IMR-90 (cell line): ENCODE measurements around the gene VPS18. TPM values are rescaled to one million over a fixed set of nuclear protein-coding genes. Genes with fewer than 3 reads are reported as not detected.

Experiments used
- ATAC-seq: fragments of 200-7000 bp; cut with Tn5 transposase; 2 replicates; pipeline ENCODE4 v1.9.1; 2020; ENCODE audit warnings: low read depth, mild to moderate bottlenecking, moderate library complexity
- BruUV-seq: library from RNA; stranded (reverse); fragments of 400-500 nt; replicated peaks from 2 replicates; lab custom pipeline; 2021; lab: Mats Ljungman, UMichigan
- CTCF ChIA-PET: fragments of 300-600 bp; formaldehyde crosslinking; extraction: SDS; loops from one replicate; lab custom pipeline; 2021; ENCODE audit warnings: antibody characterized with exemption; lab: Yijun Ruan, JAX
- POLR2A ChIA-PET: fragments of 300-600 bp; sonication (Branson Sonifier 250); formaldehyde crosslinking; loops from one replicate; lab custom pipeline; 2022; ENCODE audit warnings: antibody characterized with exemption; ENCODE audit not compliant: unreplicated experiment; lab: Charles Lee
- DNase-seq: peaks from one replicate; pipeline ENCODE4 v3.0.0; 2013
- H2AFZ ChIP-seq: replicated peaks from 2 replicates; pipeline ENCODE3; 2013; ENCODE audit warnings: low read length, mild to moderate bottlenecking; ENCODE audit not compliant: poor library complexity
- H2AK5ac ChIP-seq: 2 replicates; pipeline ENCODE4 v1.6.1; 2013; ENCODE audit warnings: low read depth, low read length, inconsistent platforms
- H2AK9ac ChIP-seq: replicated peaks from 2 replicates; pipeline ENCODE3; 2013; ENCODE audit warnings: mild to moderate bottlenecking, low read depth, low read length, moderate library complexity; ENCODE audit not compliant: poor library complexity
- H2BK120ac ChIP-seq: 2 replicates; pipeline ENCODE4 v1.6.1; 2013; ENCODE audit warnings: low read depth, low read length, inconsistent platforms
- H2BK15ac ChIP-seq: 3 replicates; pipeline ENCODE4 v1.6.1; 2013; ENCODE audit warnings: low read depth, low read length, inconsistent platforms
- H2BK20ac ChIP-seq: 2 replicates; pipeline ENCODE4 v1.6.1; 2013; ENCODE audit warnings: low read depth, mild to moderate bottlenecking, inconsistent platforms, low read length, moderate library complexity
- H2BK5ac ChIP-seq: 2 replicates; pipeline ENCODE4 v1.6.1; 2013; ENCODE audit warnings: mild to moderate bottlenecking, low read depth, low read length, inconsistent platforms; ENCODE audit not compliant: poor library complexity, severe bottlenecking
- H3K14ac ChIP-seq: replicated peaks from 2 replicates; pipeline ENCODE4 v1.6.1; 2013; ENCODE audit warnings: low read depth, low read length, inconsistent platforms
- H3K18ac ChIP-seq: 2 replicates; pipeline ENCODE4 v1.6.1; 2013; ENCODE audit warnings: low read depth, low read length, control low read depth
- H3K23ac ChIP-seq: 2 replicates; pipeline ENCODE4 v1.6.1; 2013; ENCODE audit warnings: low read depth, low read length, inconsistent platforms
- H3K27ac ChIP-seq: 2 replicates; pipeline ENCODE4 v1.5.1; 2013; ENCODE audit warnings: mild to moderate bottlenecking, control low read depth, low read length; ENCODE audit not compliant: insufficient read depth
- H3K27me3 ChIP-seq: 2 replicates; pipeline ENCODE4 v1.6.1; 2013; ENCODE audit warnings: low read length; ENCODE audit not compliant: control insufficient read depth, insufficient read depth
- H3K36me3 ChIP-seq: 2 replicates; pipeline ENCODE4 v1.6.1; 2013; ENCODE audit warnings: low read length, mixed read lengths; ENCODE audit not compliant: control insufficient read depth, insufficient read depth
- H3K4ac ChIP-seq: 2 replicates; pipeline ENCODE4 v1.6.1; 2013; ENCODE audit warnings: low read depth, low read length, inconsistent platforms
- H3K4me1 ChIP-seq: 2 replicates; pipeline ENCODE4 v1.6.1; 2013; ENCODE audit warnings: low read length, mixed read lengths; ENCODE audit not compliant: control insufficient read depth, insufficient read depth
- H3K4me2 ChIP-seq: 2 replicates; pipeline ENCODE4 v1.6.1; 2013; ENCODE audit warnings: low read depth, mild to moderate bottlenecking, control low read depth, low read length, moderate library complexity
- H3K4me3 ChIP-seq: 2 replicates; pipeline ENCODE4 v1.5.1; 2013; ENCODE audit warnings: low read depth, mild to moderate bottlenecking, control low read depth, low read length, moderate library complexity; ENCODE audit not compliant: insufficient read depth
- H3K56ac ChIP-seq: 2 replicates; pipeline ENCODE4 v1.6.1; 2013; ENCODE audit warnings: low read length, inconsistent platforms; ENCODE audit not compliant: insufficient read depth; ENCODE audit errors: extremely low read depth
- H3K79me1 ChIP-seq, 2 experiments: 2 replicates each; pipeline ENCODE4 v1.6.1; 2013; ENCODE audit warnings: low read length in 2 of 2, inconsistent platforms in 1 of 2, low read depth in 1 of 2
- H3K9ac ChIP-seq: 2 replicates; pipeline ENCODE4 v1.6.1; 2013; ENCODE audit warnings: low read depth, low read length, control low read depth
- H3K9me1 ChIP-seq: 2 replicates; pipeline ENCODE4 v1.6.1; 2013; ENCODE audit warnings: low read length, inconsistent platforms; ENCODE audit not compliant: insufficient read depth
- H3K9me3 ChIP-seq: 2 replicates; pipeline ENCODE4 v1.6.1; 2013; ENCODE audit warnings: low read length; ENCODE audit not compliant: control insufficient read depth, insufficient read depth
- H4K20me1 ChIP-seq: 2 replicates; pipeline ENCODE4 v1.6.1; 2013; ENCODE audit warnings: low read length, inconsistent platforms; ENCODE audit not compliant: insufficient read depth
- H4K5ac ChIP-seq: 2 replicates; pipeline ENCODE4 v1.6.1; 2013; ENCODE audit warnings: mild to moderate bottlenecking, low read depth, low read length, control low read depth
- H4K8ac ChIP-seq, 2 experiments: 2 replicates each; pipeline ENCODE4 v1.6.1; 2013; ENCODE audit warnings: low read depth in 2 of 2, low read length in 2 of 2, control low read depth in 1 of 2, inconsistent platforms in 1 of 2
- H4K91ac ChIP-seq: 2 replicates; pipeline ENCODE4 v1.6.1; 2013; ENCODE audit warnings: low read depth, low read length, inconsistent platforms; ENCODE audit not compliant: insufficient read depth
- CEBPB ChIP-seq: IDR thresholded peaks from 2 replicates; pipeline ENCODE4 v1.6.1; 2012; ENCODE audit warnings: low read depth, low read length, improper control_type of control experiment
- FOS ChIP-seq: fragments of 150-350 bp; IDR thresholded peaks from 2 replicates; pipeline ENCODE4 v1.6.1; 2016; ENCODE audit warnings: low read depth, low read length
- WGBS, 2 experiments: methylation state at CpG; one replicate each; pipeline versions ENCODE4 v1.1.5 to v1.1.7; 2013; ENCODE audit warnings: missing lambda C conversion rate in 2 of 2; ENCODE audit not compliant: insufficient read length in 1 of 2; ENCODE audit errors: extremely low coverage in 2 of 2; 5-methylcytosine and 5-hydroxymethylcytosine counted together
- dilution Hi-C: fragments of 300-500 bp; cut with HindIII; formaldehyde crosslinking; loops from one replicate; pipeline ENCODE4 v1.14.3; 2018; ENCODE audit warnings: low sequenced_read_pairs; ENCODE audit not compliant: unreplicated experiment
- in situ Hi-C: fragments of 300-500 bp; cut with MboI; formaldehyde crosslinking; loops from 3 replicates; pipeline ENCODE4 v1.14.3; 2019; ENCODE audit warnings: low sequenced_read_pairs, inconsistent platforms, mixed read lengths
- intact Hi-C: fragments of 100-400 bp; cut with micrococcal nuclease; formaldehyde crosslinking; loops from 2 replicates; pipeline ENCODE4 v1.10.0; 2022
- polyA plus RNA-seq, 3 experiments: library from polyadenylated mRNA; depleted of rRNA; stranded (reverse); fragments of >200 nt; gene quantifications; 2 replicates each; pipeline ENCODE4 v1.2.3, GENCODE V29; 2012; ENCODE audit warnings: low replicate concordance in 1 of 3
- total RNA-seq: library from RNA; depleted of rRNA; stranded (reverse); fragments of >200 nt; gene quantifications from 2 replicates; pipeline ENCODE4 v1.2.3, GENCODE V29; 2012

The VPS18 gene
- total and polyA plus RNA-seq, 2 of the 4 experiments (the other 2 are of a cell fraction), result 19.3 to 32.3 TPM

- dilution Hi-C loops (no loop called here), in situ Hi-C loops (loop anchor here (5.0 to 10.0 kb wide), 2 partner anchors 122 to 284 kb away; no protein-coding TSS in a partner anchor), intact Hi-C loops (loop anchor here (10.0 kb wide), 1 partner anchor 212 kb away; the partner anchor contains the start of gene INO80)
- ATAC-seq (no peak), DNase-seq (no peak)
- H2AFZ ChIP-seq, result peak overlapping the region; percentile 16
- H2AK5ac ChIP-seq, result no peak overlapping the region
- H4K8ac ChIP-seq, result no peak overlapping the region
- no peak overlapping the region for H3K4ac ChIP-seq
- peaks cover 16% of the 10 kb centered on the region for H3K4me1 ChIP-seq
- no peak overlapping the region for H3K14ac ChIP-seq
- H2AK9ac ChIP-seq, result peak overlapping the region; percentile 34
- H4K20me1 ChIP-seq, result peaks cover 35% of the 10 kb centered on the region
- no peak overlapping the region for H3K23ac ChIP-seq
- H3K4me2 ChIP-seq, result no peak overlapping the region
- CTCF ChIA-PET, result interaction anchor here (0.6 to 3.0 kb wide), 7 partner anchors 8 to 281 kb away, joined by 3 to 20 read pairs (median 5); partner anchors contain the start of gene VPS18
- no peak overlapping the region for H3K4me3 ChIP-seq
- 89% methylated on average over 15 of the region's 33 CpGs; no CpG with 5 or more reads in 1 of the 2 experiments for WGBS, 2 experiments
- TSS peak; percentile 34 for BruUV-seq
- no peak overlapping the region for H2BK5ac ChIP-seq
- H3K9me1 ChIP-seq, result peaks cover 6% of the 10 kb centered on the region; the same call in 1 of the 2 replicates
- H2BK15ac ChIP-seq, result no peak overlapping the region
- no peak overlapping the region for H3K18ac ChIP-seq
- no peak overlapping the region for H3K27ac ChIP-seq
- no peak overlapping the region for H2BK120ac ChIP-seq
- H2BK20ac ChIP-seq, result no peak overlapping the region
- H3K9ac ChIP-seq, result no peak overlapping the region
- H3K36me3 ChIP-seq, result peaks cover 52% of the 10 kb centered on the region
- POLR2A ChIA-PET, result no interaction called here
- no peak overlapping the region for H3K56ac ChIP-seq
- H3K27me3 ChIP-seq, result no peaks in the 10 kb centered on the region
- no peak overlapping the region for H4K91ac ChIP-seq
- H4K5ac ChIP-seq, result no peak overlapping the region
- no peaks in the 10 kb centered on the region for H3K9me3 ChIP-seq
- H3K79me1 ChIP-seq, result peaks cover 5 to 51% of the 10 kb centered on the region in 2 experiments; a peak in 3 of 4 replicates
- peak; percentile 94 for TF ChIP-seq CEBPB
- no peak for TF ChIP-seq FOS
Measured at GRCh38 chr15:40902605-40903561, 8.6 kb downstream of the VPS18 start.
